Measurements from ENCODE around the gene CNTN6.

GRCh38 chr3:1365528-1365927, 272.7 kb downstream of the CNTN6 start:
- TF ChIP-seq CTCF (IDR thresholded peaks at IDR 0.05) (no peak), POLR2A (IDR thresholded peaks at IDR 0.05) (no peak)

Data from adrenal gland (tissue), 5 donors.